HS-5 (cell line): ENCODE results near the gene APOA1.

ENCODE experiments used
- DNase-seq: peaks from one replicate; pipeline ENCODE4 v3.0.0-alpha.2; 2012; ENCODE audit warnings: low read depth

APOA1 gene

GRCh38 chr11:116833816-116834534, 3.4 kb downstream of the APOA1 start:
- DNase-seq = no peak

- DNase-seq = no peak
Measured at GRCh38 chr11:116833491-116833815, 4.0 kb downstream of the APOA1 start.

GRCh38 chr11:116832350-116833290, 4.8 kb downstream of the APOA1 start:
- DNase-seq = no peak

GRCh38 chr11:116831790-116832349, 5.6 kb downstream of the APOA1 start:
- no peak for DNase-seq

- DNase-seq = no peak
Measured at GRCh38 chr11:116830184-116830912, 7.1 kb downstream of the APOA1 start.

- DNase-seq = no peak
Measured at GRCh38 chr11:116829525-116830183, 7.8 kb downstream of the APOA1 start, which contains the start of gene APOC3. Gene APOC3 (plus strand): TSS chr11:116829907. CDS start chr11:116830583, 676 bp downstream.

- no peak for DNase-seq
Measured at GRCh38 chr11:116828632-116829524, 8.5 kb downstream of the APOA1 start.

- no peak for DNase-seq
Measured at GRCh38 chr11:116827461-116827860, 10.0 kb downstream of the APOA1 start.

- no peak for DNase-seq
Measured at GRCh38 chr11:116826751-116827431, 10.5 kb downstream of the APOA1 start.

- DNase-seq = no peak
Measured at GRCh38 chr11:116825854-116826750, 11.3 kb downstream of the APOA1 start.

GRCh38 chr11:116825434-116825833, 12.0 kb downstream of the APOA1 start:
- no peak for DNase-seq

GRCh38 chr11:116823031-116823843, 14.2 kb downstream of the APOA1 start, which contains the start of gene APOA4:
Gene APOA4 (minus strand): TSS chr11:116823304. CDS start chr11:116823191, 113 bp downstream.
- no peak for DNase-seq

- no peak for DNase-seq
Measured at GRCh38 chr11:116822575-116822974, 14.8 kb downstream of the APOA1 start.

- DNase-seq = no peak
Measured at GRCh38 chr11:116821050-116821918, 16.1 kb downstream of the APOA1 start.

- no peak for DNase-seq
Measured at GRCh38 chr11:116819049-116819448, 18.4 kb downstream of the APOA1 start.

- DNase-seq = no peak
Measured at GRCh38 chr11:116814502-116814901, 22.9 kb downstream of the APOA1 start.
